GM12864 (cell line): ENCODE measurements around the gene RAB3D.
"Not testable (repeated sequence)": the region's sequence is repeated elsewhere in the genome, so short reads cannot be mapped to it uniquely, and the experiment has no call there.

Experiments
- DNase-seq: peaks from one replicate; pipeline ENCODE4 v3.0.0-alpha.2; 2011; ENCODE audit warnings: low read depth
- H3K4me3 ChIP-seq: 2 replicates; pipeline ENCODE4 v1.5.1; 2011; ENCODE audit warnings: mild to moderate bottlenecking, low read depth, low read length, control low read depth
- CTCF ChIP-seq: IDR thresholded peaks from 2 replicates; pipeline ENCODE4 v1.5.1; 2011; ENCODE audit warnings: low read depth, mild to moderate bottlenecking, moderate library complexity, low read length, control low read depth, inconsistent platforms; ENCODE audit errors: missing control alignments

Gene RAB3D

GRCh38 chr19:11356676-11357550 is 17.5 kb upstream of the RAB3D start:
- no peak overlapping the region for H3K4me3 ChIP-seq
- TF ChIP-seq CTCF: no peak
- DNase-seq: no peak

- DNase-seq: no peak
- no peak overlapping the region for H3K4me3 ChIP-seq
- no peak for TF ChIP-seq CTCF
These were observed 16.6 kb upstream of the RAB3D start for GRCh38 chr19:11356074-11356397.

GRCh38 chr19:11355160-11356073 is 16.0 kb upstream of the RAB3D start, which contains the start of gene PLPPR2:
PLPPR2 (plus strand) TSS chr19:11355432; CDS start chr19:11357674, 2,242 bp downstream.
- peak within 1 kb of the TSS; percentile 47 for H3K4me3 ChIP-seq
- peak; percentile 36 for DNase-seq
- TF ChIP-seq CTCF: no peak

GRCh38 chr19:11354102-11354501 is 14.6 kb upstream of the RAB3D start:
- not testable (repeated sequence) for DNase-seq, H3K4me3 ChIP-seq

- DNase-seq: no peak
- H3K4me3 ChIP-seq: no peak overlapping the region
- no peak for TF ChIP-seq CTCF
These were observed 9.7 kb upstream of the RAB3D start for GRCh38 chr19:11349171-11349570.

- no peak for TF ChIP-seq CTCF
- no peak for DNase-seq
- no peak overlapping the region for H3K4me3 ChIP-seq
These were observed 8.1 kb upstream of the RAB3D start for GRCh38 chr19:11347546-11348039.
